B cell (primary cell): ENCODE results near the gene SAC3D1. TPM values are rescaled to one million over a fixed set of nuclear protein-coding genes. Genes with fewer than 3 reads are reported as not detected.

Experiments used
- ATAC-seq: fragments of 200-7000 bp; cut with Tn5 transposase; one replicate; pipeline ENCODE4 v1.10.0; 2021; ENCODE audit warnings: low read depth, mild to moderate bottlenecking, moderate number of reproducible peaks, moderate library complexity
- CTCF ChIA-PET: fragments of 350-600 bp; sonication (Branson Sonifier 250); formaldehyde crosslinking; loops from one replicate; lab custom pipeline; 2021; ENCODE audit warnings: antibody characterized with exemption, inconsistent platforms; lab: Charles Lee
- POLR2A ChIA-PET: fragments of 350-600 bp; sonication (Branson Sonifier 250); formaldehyde crosslinking; loops from one replicate; lab custom pipeline; 2021; ENCODE audit warnings: antibody characterized with exemption; lab: Charles Lee
- DNase-seq: peaks from one replicate; pipeline ENCODE4 v3.0.0; 2013
- H2AFZ ChIP-seq: 2 replicates; pipeline ENCODE4 v1.6.1; 2012; ENCODE audit warnings: mild to moderate bottlenecking, low read depth, low read length; ENCODE audit not compliant: insufficient read depth, poor library complexity, severe bottlenecking
- H3K27ac ChIP-seq, 2 donors: 1 replicate in 1 of 2; 2 replicates in 1 of 2; pipeline ENCODE4 v1.5.1; 2012 to 2013; ENCODE audit warnings: low read length in 2 of 2, mild to moderate bottlenecking in 2 of 2, moderate library complexity in 1 of 2
- H3K27me3 ChIP-seq, 4 experiments: fragments of 200-600 bp in 1 of 4; sonication (generic) in 1 of 4; replicated peaks in 1 of 4; 1 replicate in 2 of 4; 2 replicates in 2 of 4; pipeline versions ENCODE4 v1.6.1 to v1.7.0; 2013 to 2016; ENCODE audit warnings: low read length in 3 of 4, mild to moderate bottlenecking in 2 of 4, mixed read lengths in 1 of 4, moderate library complexity in 1 of 4; ENCODE audit not compliant: insufficient read depth in 4 of 4, control insufficient read depth in 3 of 4; ENCODE audit errors: control extremely low read depth in 1 of 4
- H3K36me3 ChIP-seq, 2 experiments: replicated peaks in 1 of 2; 1 replicate in 1 of 2; 2 replicates in 1 of 2; pipeline versions ENCODE4 v1.6.1 to v1.7.1; 2013; ENCODE audit warnings: low read length in 1 of 2; ENCODE audit not compliant: insufficient read depth in 2 of 2, control insufficient read depth in 1 of 2; ENCODE audit errors: control extremely low read depth in 1 of 2, extremely low read depth in 1 of 2
- H3K4me1 ChIP-seq, 2 donors: fragments of 200-600 bp in 1 of 2; sonication (generic) in 1 of 2; 1 replicate in 1 of 2; 2 replicates in 1 of 2; pipeline versions ENCODE4 v1.5.1 to v1.6.1; 2013 to 2017; ENCODE audit warnings: low read length in 2 of 2; ENCODE audit not compliant: control insufficient read depth in 2 of 2, insufficient read depth in 2 of 2
- H3K4me2 ChIP-seq: replicated peaks from 2 replicates; pipeline ENCODE3; 2012; ENCODE audit warnings: mild to moderate bottlenecking, low read depth, low read length; ENCODE audit not compliant: poor library complexity, severe bottlenecking
- H3K4me3 ChIP-seq, 5 experiments: fragments of 200-600 bp in 1 of 5; sonication (generic) in 1 of 5; 1 replicate in 3 of 5; 2 replicates in 2 of 5; pipeline versions ENCODE4 v1.5.1 to v1.7.0; 2011 to 2016; ENCODE audit warnings: low read length in 4 of 5, mild to moderate bottlenecking in 4 of 5, low read depth in 2 of 5, control low read depth in 1 of 5, moderate library complexity in 1 of 5; ENCODE audit not compliant: insufficient read depth in 1 of 5; ENCODE audit errors: control extremely low read depth in 1 of 5, extremely low read depth in 1 of 5
- H3K79me2 ChIP-seq: fragments of 200-600 bp; sonication (generic); one replicate; pipeline ENCODE4 v1.6.0; 2016; ENCODE audit warnings: low read length; ENCODE audit not compliant: control insufficient read depth, insufficient read depth
- H3K9ac ChIP-seq: fragments of 200-600 bp; sonication (generic); 2 replicates; pipeline ENCODE4 v1.6.1; 2017; ENCODE audit warnings: mild to moderate bottlenecking, low read length, moderate library complexity
- H3K9me3 ChIP-seq, 3 donors: one replicate each; pipeline versions ENCODE4 v1.6.1 to v1.7.1; 2013; ENCODE audit warnings: low read length in 2 of 3; ENCODE audit not compliant: control insufficient read depth in 2 of 3, insufficient read depth in 1 of 3; ENCODE audit errors: control extremely low read depth in 1 of 3
- H4K20me1 ChIP-seq: 2 replicates; pipeline ENCODE4 v1.6.0; 2012; ENCODE audit warnings: mild to moderate bottlenecking, low read length; ENCODE audit not compliant: insufficient read depth, control insufficient read depth, poor library complexity, severe bottlenecking
- H3K27ac Mint-ChIP-seq: one replicate; pipeline ENCODE4 v1.8.0; 2021; ENCODE audit warnings: mixed read lengths
- H3K27me3 Mint-ChIP-seq: one replicate; pipeline ENCODE4 v1.8.0; 2021; ENCODE audit warnings: mixed read lengths
- H3K4me1 Mint-ChIP-seq: one replicate; pipeline ENCODE4 v1.8.0; 2021; ENCODE audit warnings: mixed read lengths
- H3K4me3 Mint-ChIP-seq: one replicate; pipeline ENCODE4 v1.8.0; 2021; ENCODE audit warnings: mixed read lengths
- H3K9me3 Mint-ChIP-seq: one replicate; pipeline ENCODE4 v1.8.0; 2022; ENCODE audit warnings: mixed read lengths; ENCODE audit not compliant: insufficient read depth
- EZH2 ChIP-seq: IDR thresholded peaks from 2 replicates; pipeline ENCODE4 v1.6.1; 2012; ENCODE audit warnings: borderline replicate concordance, low read depth, mild to moderate bottlenecking, moderate library complexity, low read length; ENCODE audit not compliant: insufficient read depth, poor library complexity, severe bottlenecking
- WGBS: methylation state at CpG from one replicate; pipeline ENCODE4 v1.1.5; 2013; ENCODE audit warnings: missing lambda C conversion rate; ENCODE audit not compliant: insufficient coverage; 5-methylcytosine and 5-hydroxymethylcytosine counted together
- intact Hi-C: fragments of 100-400 bp; cut with micrococcal nuclease; formaldehyde crosslinking; loops from one replicate; pipeline ENCODE4 v1.10.0; 2022
- polyA plus RNA-seq: library from polyadenylated mRNA; depleted of rRNA; stranded (reverse); fragments of >200 nt; gene quantifications from 2 replicates; pipeline ENCODE4 v1.2.3, GENCODE V29; 2012
- total RNA-seq, 2 donors: library from RNA; stranded (reverse); fragments of 120-200 nt in 1 of 2; gene quantifications; 1 replicate in 1 of 2; 2 replicates in 1 of 2; pipeline versions ENCODE4 v1.2.3 to v1.2.4, GENCODE V29; 2013 to 2022
- TF ChIP-seq, protein P1 (sequence below): fragments of 200-600 bp; IDR thresholded peaks from one replicate; pipeline ENCODE4 v1.8.0; 2022; ENCODE audit warnings: antibody characterized with exemption, mild to moderate bottlenecking

SAC3D1 gene
- total and polyA plus RNA-seq, 2 donors (not counting 1 experiment from before 2014, with no cell fraction given), result 5.9 to 6.0 TPM

DNA sequence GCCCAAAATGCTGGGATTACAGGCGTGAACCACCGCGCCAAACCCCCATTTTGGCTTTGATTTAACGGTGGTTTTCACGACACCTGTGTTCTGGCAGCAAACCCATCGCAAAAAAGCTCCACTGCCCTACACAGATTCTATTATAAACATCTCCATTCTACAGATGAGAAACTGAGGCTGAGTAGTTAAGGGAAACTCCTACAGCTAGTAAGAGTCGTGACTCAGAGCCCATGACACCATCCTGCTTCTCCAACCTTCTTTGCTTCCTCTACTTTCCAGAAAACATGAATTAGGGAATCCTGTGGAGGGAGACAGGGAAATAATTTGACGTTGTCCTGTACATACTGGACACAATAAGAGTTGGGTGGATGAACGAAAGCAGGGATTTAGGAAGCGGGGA is 14.2 kb upstream of the SAC3D1 start:
- H3K27ac Mint-ChIP-seq, result peak overlapping the region; percentile 93
- H3K4me3 ChIP-seq, result peak overlapping the region; percentile 30 to 63 (median 49)
- peaks cover under 1 to 7% of the 10 kb centered on the region in 2 experiments for H3K36me3 ChIP-seq
- no peaks in the 10 kb centered on the region for H3K27me3 Mint-ChIP-seq
- H3K4me3 Mint-ChIP-seq, result peak overlapping the region; percentile 93
- no peak for TF ChIP-seq EZH2
- TF ChIP-seq, protein P1, sequence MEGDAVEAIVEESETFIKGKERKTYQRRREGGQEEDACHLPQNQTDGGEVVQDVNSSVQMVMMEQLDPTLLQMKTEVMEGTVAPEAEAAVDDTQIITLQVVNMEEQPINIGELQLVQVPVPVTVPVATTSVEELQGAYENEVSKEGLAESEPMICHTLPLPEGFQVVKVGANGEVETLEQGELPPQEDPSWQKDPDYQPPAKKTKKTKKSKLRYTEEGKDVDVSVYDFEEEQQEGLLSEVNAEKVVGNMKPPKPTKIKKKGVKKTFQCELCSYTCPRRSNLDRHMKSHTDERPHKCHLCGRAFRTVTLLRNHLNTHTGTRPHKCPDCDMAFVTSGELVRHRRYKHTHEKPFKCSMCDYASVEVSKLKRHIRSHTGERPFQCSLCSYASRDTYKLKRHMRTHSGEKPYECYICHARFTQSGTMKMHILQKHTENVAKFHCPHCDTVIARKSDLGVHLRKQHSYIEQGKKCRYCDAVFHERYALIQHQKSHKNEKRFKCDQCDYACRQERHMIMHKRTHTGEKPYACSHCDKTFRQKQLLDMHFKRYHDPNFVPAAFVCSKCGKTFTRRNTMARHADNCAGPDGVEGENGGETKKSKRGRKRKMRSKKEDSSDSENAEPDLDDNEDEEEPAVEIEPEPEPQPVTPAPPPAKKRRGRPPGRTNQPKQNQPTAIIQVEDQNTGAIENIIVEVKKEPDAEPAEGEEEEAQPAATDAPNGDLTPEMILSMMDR, result no peak
- no peaks in the 10 kb centered on the region for H3K9me3 Mint-ChIP-seq
- H3K9ac ChIP-seq, result peak overlapping the region; percentile 59
- peak overlapping the region; percentile 77 for H3K4me2 ChIP-seq
- peak overlapping the region in 1 of 2 donors; percentile 64 for H3K27ac ChIP-seq
- peaks cover 13% of the 10 kb centered on the region for H3K79me2 ChIP-seq
- intact Hi-C loops, result loop anchor here (1.0 kb wide), 6 partner anchors 13 to 110 kb away; partner anchors contain the start of genes ARL2, ATG2A, CDCA5 and PPP2R5B
- WGBS, result 93% methylated on average over 5 of the region's 10 CpGs
- ChIA-PET POLR2A (interaction anchor here (0.8 to 1.5 kb wide), 3 partner anchors 9 to 102 kb away, joined by 3 to 6 read pairs (median 3); partner anchors contain the start of genes PPP2R5B and SAC3D1), CTCF (interaction anchor here (0.8 to 4.7 kb wide), 7 partner anchors 9 to 199 kb away, joined by 3 to 36 read pairs (median 4); partner anchors contain the start of genes ARL2 and SAC3D1)
- no peak for ATAC-seq
- H3K4me1 Mint-ChIP-seq, result peaks cover 17% of the 10 kb centered on the region
- DNase-seq, result no peak
- H4K20me1 ChIP-seq, result no peaks in the 10 kb centered on the region
- H3K4me1 ChIP-seq, result peaks cover 11 to 19% of the 10 kb centered on the region in 2 donors
- no peaks in the 10 kb centered on the region for H3K27me3 ChIP-seq
- H2AFZ ChIP-seq, result peak overlapping the region; percentile 79
- no peaks in the 10 kb centered on the region for H3K9me3 ChIP-seq
